ENCODE results near the gene C16orf92.

- TF ChIP-seq, protein P1, sequence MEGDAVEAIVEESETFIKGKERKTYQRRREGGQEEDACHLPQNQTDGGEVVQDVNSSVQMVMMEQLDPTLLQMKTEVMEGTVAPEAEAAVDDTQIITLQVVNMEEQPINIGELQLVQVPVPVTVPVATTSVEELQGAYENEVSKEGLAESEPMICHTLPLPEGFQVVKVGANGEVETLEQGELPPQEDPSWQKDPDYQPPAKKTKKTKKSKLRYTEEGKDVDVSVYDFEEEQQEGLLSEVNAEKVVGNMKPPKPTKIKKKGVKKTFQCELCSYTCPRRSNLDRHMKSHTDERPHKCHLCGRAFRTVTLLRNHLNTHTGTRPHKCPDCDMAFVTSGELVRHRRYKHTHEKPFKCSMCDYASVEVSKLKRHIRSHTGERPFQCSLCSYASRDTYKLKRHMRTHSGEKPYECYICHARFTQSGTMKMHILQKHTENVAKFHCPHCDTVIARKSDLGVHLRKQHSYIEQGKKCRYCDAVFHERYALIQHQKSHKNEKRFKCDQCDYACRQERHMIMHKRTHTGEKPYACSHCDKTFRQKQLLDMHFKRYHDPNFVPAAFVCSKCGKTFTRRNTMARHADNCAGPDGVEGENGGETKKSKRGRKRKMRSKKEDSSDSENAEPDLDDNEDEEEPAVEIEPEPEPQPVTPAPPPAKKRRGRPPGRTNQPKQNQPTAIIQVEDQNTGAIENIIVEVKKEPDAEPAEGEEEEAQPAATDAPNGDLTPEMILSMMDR (IDR thresholded peaks at IDR 0.05), result no peak
- TF ChIP-seq SIN3A (IDR thresholded peaks at IDR 0.05; ENCODE audit: borderline replicate concordance, insufficient read depth, low read depth, low read length), result no peak
- TF ChIP-seq POLR2AphosphoS5 (IDR thresholded peaks at IDR 0.05; ENCODE audit: low read depth, low read length), result no peak
- TF ChIP-seq, protein P2, sequence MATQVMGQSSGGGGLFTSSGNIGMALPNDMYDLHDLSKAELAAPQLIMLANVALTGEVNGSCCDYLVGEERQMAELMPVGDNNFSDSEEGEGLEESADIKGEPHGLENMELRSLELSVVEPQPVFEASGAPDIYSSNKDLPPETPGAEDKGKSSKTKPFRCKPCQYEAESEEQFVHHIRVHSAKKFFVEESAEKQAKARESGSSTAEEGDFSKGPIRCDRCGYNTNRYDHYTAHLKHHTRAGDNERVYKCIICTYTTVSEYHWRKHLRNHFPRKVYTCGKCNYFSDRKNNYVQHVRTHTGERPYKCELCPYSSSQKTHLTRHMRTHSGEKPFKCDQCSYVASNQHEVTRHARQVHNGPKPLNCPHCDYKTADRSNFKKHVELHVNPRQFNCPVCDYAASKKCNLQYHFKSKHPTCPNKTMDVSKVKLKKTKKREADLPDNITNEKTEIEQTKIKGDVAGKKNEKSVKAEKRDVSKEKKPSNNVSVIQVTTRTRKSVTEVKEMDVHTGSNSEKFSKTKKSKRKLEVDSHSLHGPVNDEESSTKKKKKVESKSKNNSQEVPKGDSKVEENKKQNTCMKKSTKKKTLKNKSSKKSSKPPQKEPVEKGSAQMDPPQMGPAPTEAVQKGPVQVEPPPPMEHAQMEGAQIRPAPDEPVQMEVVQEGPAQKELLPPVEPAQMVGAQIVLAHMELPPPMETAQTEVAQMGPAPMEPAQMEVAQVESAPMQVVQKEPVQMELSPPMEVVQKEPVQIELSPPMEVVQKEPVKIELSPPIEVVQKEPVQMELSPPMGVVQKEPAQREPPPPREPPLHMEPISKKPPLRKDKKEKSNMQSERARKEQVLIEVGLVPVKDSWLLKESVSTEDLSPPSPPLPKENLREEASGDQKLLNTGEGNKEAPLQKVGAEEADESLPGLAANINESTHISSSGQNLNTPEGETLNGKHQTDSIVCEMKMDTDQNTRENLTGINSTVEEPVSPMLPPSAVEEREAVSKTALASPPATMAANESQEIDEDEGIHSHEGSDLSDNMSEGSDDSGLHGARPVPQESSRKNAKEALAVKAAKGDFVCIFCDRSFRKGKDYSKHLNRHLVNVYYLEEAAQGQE (IDR thresholded peaks at IDR 0.05; ENCODE audit: insufficient read depth in 1 of 2, low read depth in 2 of 2, low read length in 1 of 2), result no peak
- no peak for TF ChIP-seq TCF7L2 (IDR thresholded peaks at IDR 0.05; ENCODE audit: low read depth, low read length)
Observed at GRCh38 chr16:30067584-30067916, 44.6 kb downstream of the C16orf92 start.
